Liver (tissue), 9 donors: ENCODE measurements around the gene RAB11FIP3. TPM values are rescaled to one million over a fixed set of nuclear protein-coding genes. Genes with fewer than 3 reads are reported as not detected.
"Not testable (repeated sequence)": the region's sequence is repeated elsewhere in the genome, so short reads cannot be mapped to it uniquely, and the experiment has no call there.

Source experiments
- DNase-seq: peaks from one replicate; pipeline ENCODE4 v3.0.0-alpha.2; 2017; ENCODE audit warnings: low spot score
- H3K27ac ChIP-seq, 2 donors: one replicate each; pipeline ENCODE4 v1.7.0; 2013; ENCODE audit warnings: inconsistent platforms in 2 of 2, low read length in 2 of 2, control low read depth in 1 of 2, low read depth in 1 of 2, mild to moderate bottlenecking in 1 of 2
- H3K27me3 ChIP-seq, 4 donors: one replicate each; pipeline versions ENCODE4 v1.6.1 to v1.7.0; 2013; ENCODE audit warnings: low read length in 3 of 4, inconsistent platforms in 1 of 4, mild to moderate bottlenecking in 1 of 4, moderate library complexity in 1 of 4; ENCODE audit not compliant: control insufficient read depth in 4 of 4, insufficient read depth in 4 of 4
- H3K36me3 ChIP-seq, 4 donors: one replicate each; pipeline versions ENCODE4 v1.6.1 to v1.7.0; 2013; ENCODE audit warnings: low read length in 3 of 4, mild to moderate bottlenecking in 3 of 4, low read depth in 1 of 4, moderate library complexity in 1 of 4; ENCODE audit not compliant: control insufficient read depth in 4 of 4, insufficient read depth in 3 of 4
- H3K4me1 ChIP-seq, 4 donors: one replicate each; pipeline versions ENCODE4 v1.6.1 to v1.7.0; 2013; ENCODE audit warnings: low read length in 3 of 4, mild to moderate bottlenecking in 3 of 4, moderate library complexity in 1 of 4; ENCODE audit not compliant: control insufficient read depth in 4 of 4, insufficient read depth in 4 of 4
- H3K4me3 ChIP-seq, 3 donors: one replicate each; pipeline versions ENCODE4 v1.6.1 to v1.7.0; 2013; ENCODE audit warnings: low read length in 3 of 3, control low read depth in 1 of 3, low read depth in 1 of 3, mild to moderate bottlenecking in 1 of 3
- H3K9ac ChIP-seq, 2 donors: one replicate each; pipeline ENCODE4 v1.7.0; 2013; ENCODE audit warnings: low read length in 2 of 2, mild to moderate bottlenecking in 2 of 2, moderate library complexity in 2 of 2, control low read depth in 1 of 2, low read depth in 1 of 2
- H3K9me3 ChIP-seq, 4 donors: one replicate each; pipeline versions ENCODE4 v1.6.1 to v1.7.0; 2013; ENCODE audit warnings: low read length in 3 of 4; ENCODE audit not compliant: control insufficient read depth in 4 of 4
- CTCF ChIP-seq: fragments of 150-350 bp; IDR thresholded peaks from 2 replicates; pipeline ENCODE4 v1.5.1; 2017; ENCODE audit warnings: improper control_type of control experiment, low read depth, low read length; ENCODE audit not compliant: missing input control
- EGR1 ChIP-seq, 2 donors: IDR thresholded peaks; 2 replicates each; pipeline ENCODE4 v1.6.1; 2016 to 2018; ENCODE audit warnings: antibody characterized with exemption in 2 of 2, low read depth in 2 of 2
- FOXA1 ChIP-seq: IDR thresholded peaks from 2 replicates; pipeline ENCODE4 v1.6.1; 2016; ENCODE audit warnings: antibody characterized with exemption
- JUND ChIP-seq, 2 donors: IDR thresholded peaks; 2 replicates each; pipeline ENCODE4 v1.6.1; 2016; ENCODE audit warnings: antibody characterized with exemption in 2 of 2
- RAD21 ChIP-seq, 2 donors: IDR thresholded peaks; 2 replicates each; pipeline ENCODE4 v1.6.1; 2016; ENCODE audit warnings: antibody characterized with exemption in 2 of 2, mild to moderate bottlenecking in 2 of 2
- REST ChIP-seq: IDR thresholded peaks from 2 replicates; pipeline ENCODE4 v1.6.1; 2016; ENCODE audit warnings: antibody characterized with exemption, mild to moderate bottlenecking
- SP1 ChIP-seq: IDR thresholded peaks from 2 replicates; pipeline ENCODE4 v1.6.1; 2018; ENCODE audit warnings: antibody characterized with exemption, mild to moderate bottlenecking
- TAF1 ChIP-seq: conservative IDR thresholded peaks from 2 replicates; pipeline ENCODE4 v1.6.1; 2016; ENCODE audit warnings: antibody characterized with exemption, mild to moderate bottlenecking
- YY1 ChIP-seq: IDR thresholded peaks from 2 replicates; pipeline ENCODE4 v1.6.1; 2016; ENCODE audit warnings: antibody characterized with exemption, mild to moderate bottlenecking
- WGBS: extraction: QIAGEN DNeasy Blood & Tissue Kit; methylation state at CpG from one replicate; pipeline ENCODE4 v1.1.7; 2013; 5-methylcytosine and 5-hydroxymethylcytosine counted together
- polyA plus RNA-seq, 2 donors: library from polyadenylated mRNA; stranded (reverse) in 1 of 2; unstranded in 1 of 2; fragments of 200-250 nt in 1 of 2; fragments of >200 nt in 1 of 2; fragmentation: Nextera tagmentation in 1 of 2; extraction: Ambion mirVana in 1 of 2; gene quantifications; one replicate each; pipeline versions ENCODE4 v1.2.1 to v1.2.3, GENCODE V29; 2013 to 2015
- total RNA-seq, 2 donors: library from RNA; depleted of rRNA; stranded (reverse); fragments of >200 nt; gene quantifications; one replicate each; pipeline ENCODE4 v1.2.3, GENCODE V29; 2014
- donor health status: healthy.
- donor health status: healthy.
- donor health status: healthy.
- donor health status: healthy.
- donor health status: healthy.

The RAB11FIP3 gene
- total and polyA plus RNA-seq, 4 donors, result 3.5 to 29.4 (median 15.7) TPM

GRCh38 chr16:386641-387156, 38.8 kb upstream of the RAB11FIP3 start:
- no peaks in the 10 kb centered on the region for H3K36me3 ChIP-seq
- no peaks in the 10 kb centered on the region for H3K9me3 ChIP-seq
- TF ChIP-seq CTCF, result no peak
- peak; percentile 20 for TF ChIP-seq YY1
- H3K27me3 ChIP-seq, result no peaks in the 10 kb centered on the region
- H3K27ac ChIP-seq, result no peak overlapping the region
- no peak overlapping the region for H3K4me3 ChIP-seq
- no peak for DNase-seq
- WGBS, result 86% methylated on average over 19 of the region's 19 CpGs
- H3K4me1 ChIP-seq, result peaks cover 0 to 9% (median 7%) of the 10 kb centered on the region in 4 donors
- no peak overlapping the region for H3K9ac ChIP-seq

GRCh38 chr16:387761-388666, 37.4 kb upstream of the RAB11FIP3 start:
- H3K27ac ChIP-seq, H3K4me3 ChIP-seq: not testable (repeated sequence)
- WGBS, result 69% methylated on average over 20 of the region's 20 CpGs

GRCh38 chr16:389352-389751, 36.1 kb upstream of the RAB11FIP3 start:
- TF ChIP-seq TAF1 (no peak), SP1 (no peak), RAD21 (IDR thresholded peaks at IDR 0.05) (no peak), JUND (IDR thresholded peaks at IDR 0.05) (no peak), REST (no peak), EGR1 (IDR thresholded peaks at IDR 0.05; ENCODE audit: low read depth in 2 of 2) (no peak), FOXA1 (no peak)
- H3K4me1 ChIP-seq, result no peaks in the 10 kb centered on the region
- no peak overlapping the region for H3K4me3 ChIP-seq
- H3K27me3 ChIP-seq, result no peaks in the 10 kb centered on the region
- 90% methylated on average over 10 of the region's 10 CpGs for WGBS
- no peak overlapping the region for H3K27ac ChIP-seq
- no peak overlapping the region for H3K9ac ChIP-seq
- H3K36me3 ChIP-seq, result no peaks in the 10 kb centered on the region
- no peak for DNase-seq
- no peaks in the 10 kb centered on the region for H3K9me3 ChIP-seq

More at GRCh38 chr16:387761-388666, 37.4 kb upstream of the RAB11FIP3 start:
- not testable (repeated sequence) for H3K4me1 ChIP-seq, H3K9ac ChIP-seq, DNase-seq, H3K9me3 ChIP-seq, H3K27me3 ChIP-seq, H3K36me3 ChIP-seq
